Keratinocyte (primary cell): ENCODE measurements around the gene MROH7. TPM values are rescaled to one million over a fixed set of nuclear protein-coding genes. Genes with fewer than 3 reads are reported as not detected.

Experiments used
- DNase-seq: peaks from one replicate; pipeline ENCODE4 v3.0.0-alpha.2; 2011; ENCODE audit warnings: low read depth, missing footprints, low spot score
- FAIRE-seq: peaks from 2 replicates; lab custom pipeline; 2011; peaks lifted over from hg19 to GRCh38; lab: Jason Lieb, UNC
- H2AFZ ChIP-seq: 2 replicates; pipeline ENCODE4 v1.6.0; 2012; ENCODE audit warnings: low read length, control low read depth, inconsistent platforms; ENCODE audit not compliant: control insufficient read depth
- H3K27ac ChIP-seq: 2 replicates; pipeline ENCODE4 v1.5.1; 2011; ENCODE audit warnings: low read length; ENCODE audit not compliant: control insufficient read depth, insufficient read depth
- H3K27me3 ChIP-seq: 3 replicates; pipeline ENCODE4 v1.6.0; 2011; ENCODE audit warnings: low read length; ENCODE audit not compliant: control insufficient read depth, insufficient read depth; ENCODE audit errors: extremely low read depth
- H3K36me3 ChIP-seq, 2 experiments: 2 replicates in 1 of 2; 3 replicates in 1 of 2; pipeline ENCODE4 v1.5.1; 2011; ENCODE audit warnings: low read length in 2 of 2, mild to moderate bottlenecking in 1 of 2; ENCODE audit not compliant: control insufficient read depth in 2 of 2, insufficient read depth in 2 of 2; ENCODE audit errors: extremely low read depth in 1 of 2
- H3K4me1 ChIP-seq: 3 replicates; pipeline ENCODE4 v1.5.1; 2011; ENCODE audit warnings: low read length; ENCODE audit not compliant: control insufficient read depth, insufficient read depth; ENCODE audit errors: extremely low read depth
- H3K4me2 ChIP-seq: 3 replicates; pipeline ENCODE4 v1.6.0; 2011; ENCODE audit warnings: low read depth, low read length; ENCODE audit not compliant: control insufficient read depth, insufficient read depth; ENCODE audit errors: extremely low read depth
- H3K4me3 ChIP-seq, 3 experiments: fragments of 200-600 bp in 1 of 3; sonication (generic) in 1 of 3; 2 replicates in 2 of 3; 3 replicates in 1 of 3; pipeline ENCODE4 v1.5.1; 2011 to 2016; ENCODE audit warnings: low read length in 3 of 3, mild to moderate bottlenecking in 3 of 3, control low read depth in 2 of 3, inconsistent platforms in 1 of 3, low read depth in 1 of 3, mixed read lengths in 1 of 3, mixed run types in 1 of 3, moderate library complexity in 1 of 3; ENCODE audit not compliant: control insufficient read depth in 2 of 3, insufficient read depth in 2 of 3; ENCODE audit errors: extremely low read depth in 1 of 3
- H3K79me2 ChIP-seq: 2 replicates; pipeline ENCODE4 v1.6.0; 2012; ENCODE audit warnings: low read length; ENCODE audit not compliant: control insufficient read depth, insufficient read depth
- H3K9ac ChIP-seq: 3 replicates; pipeline ENCODE4 v1.6.0; 2011; ENCODE audit warnings: low read length; ENCODE audit not compliant: control insufficient read depth, insufficient read depth; ENCODE audit errors: extremely low read depth
- H3K9me1 ChIP-seq: 3 replicates; pipeline ENCODE4 v1.6.0; 2011; ENCODE audit warnings: low read length; ENCODE audit not compliant: control insufficient read depth, insufficient read depth; ENCODE audit errors: extremely low read depth
- H3K9me3 ChIP-seq: 2 replicates; pipeline ENCODE4 v1.5.1; 2012; ENCODE audit warnings: low read depth, low read length; ENCODE audit not compliant: control insufficient read depth
- H4K20me1 ChIP-seq: 3 replicates; pipeline ENCODE4 v1.6.0; 2011; ENCODE audit warnings: low read length; ENCODE audit not compliant: control insufficient read depth, insufficient read depth; ENCODE audit errors: extremely low read depth
- CTCF ChIP-seq, 3 experiments: IDR thresholded peaks in 1 of 3; conservative IDR thresholded peaks in 1 of 3; optimal IDR thresholded peaks in 1 of 3; 2 replicates in 2 of 3; 3 replicates in 1 of 3; pipeline versions ENCODE3 to v1.5.1; 2011; ENCODE audit warnings: low read length in 3 of 3, mild to moderate bottlenecking in 3 of 3, moderate library complexity in 2 of 3, control low read depth in 1 of 3, inconsistent platforms in 1 of 3; ENCODE audit not compliant: insufficient read depth in 2 of 3; ENCODE audit errors: extremely low read depth in 1 of 3
- EZH2 ChIP-seq: IDR thresholded peaks from one replicate; pipeline ENCODE4 v1.6.1; 2012; ENCODE audit warnings: inconsistent platforms, mild to moderate bottlenecking, low read length, moderate library complexity
- dilution Hi-C: fragments of 300-500 bp; cut with MboI; formaldehyde crosslinking; loops from one replicate; pipeline ENCODE4 v1.7.0; 2020; ENCODE audit warnings: low sequenced_read_pairs; ENCODE audit not compliant: extremely low pct_ligation_motif_present
- polyA plus RNA-seq, 5 experiments: library from polyadenylated mRNA; depleted of rRNA in 3 of 5; stranded (reverse) in 3 of 5; stranded (forward) in 1 of 5; unstranded in 1 of 5; fragments of >200 nt; gene quantifications; 1 replicate in 1 of 5; 2 replicates in 3 of 5; 3 replicates in 1 of 5; pipeline versions ENCODE4 v1.2.1 to v1.2.3, GENCODE V29; 2011 to 2012; ENCODE audit warnings: missing spikeins in 2 of 5, low read depth in 1 of 5, low replicate concordance in 1 of 5

Gene MROH7
- polyA plus RNA-seq, 1 donor (not counting 4 experiments of a cell fraction or from before 2014, with no cell fraction given) = not detected

GRCh38 chr1:54683453-54683852 lies 41.9 kb downstream of the MROH7 start:
- no peak for TF ChIP-seq CTCF (optimal IDR thresholded peaks at IDR 0.05 in 1 of 3, IDR thresholded peaks at IDR 0.05 in 1 of 3, conservative IDR thresholded peaks at IDR 0.05 in 1 of 3; ENCODE audit: extremely low read depth in 1 of 3, insufficient read depth in 2 of 3, low read length in 3 of 3)
- no peak overlapping the region for H3K27ac ChIP-seq
- no peaks in the 10 kb centered on the region for H3K4me1 ChIP-seq
- no peaks in the 10 kb centered on the region for H4K20me1 ChIP-seq
- no peaks in the 10 kb centered on the region for H3K36me3 ChIP-seq
- no peaks in the 10 kb centered on the region for H3K9me1 ChIP-seq
- H2AFZ ChIP-seq = no peak overlapping the region
- no peaks in the 10 kb centered on the region for H3K79me2 ChIP-seq
- no peak overlapping the region for H3K4me2 ChIP-seq
- no peak for DNase-seq
- no peak overlapping the region for H3K4me3 ChIP-seq
- H3K9me3 ChIP-seq = no peaks in the 10 kb centered on the region
- peaks cover 4% of the 10 kb centered on the region for H3K27me3 ChIP-seq
- dilution Hi-C loops = no loop called here
- no peak overlapping the region for H3K9ac ChIP-seq
- FAIRE-seq = no peak

- Histone ChIP-seq H2AFZ (no peak overlapping the region), H3K27ac (no peak overlapping the region), H4K20me1 (no peaks in the 10 kb centered on the region), H3K9me3 (no peaks in the 10 kb centered on the region), H3K9me1 (no peaks in the 10 kb centered on the region), H3K79me2 (no peaks in the 10 kb centered on the region), H3K4me1 (no peaks in the 10 kb centered on the region), H3K9ac (no peak overlapping the region), H3K4me3 (no peak overlapping the region), H3K36me3 (no peaks in the 10 kb centered on the region), H3K27me3 (peaks cover 4% of the 10 kb centered on the region), H3K4me2 (no peak overlapping the region)
- no peak for DNase-seq
- TF ChIP-seq CTCF (optimal IDR thresholded peaks at IDR 0.05 in 1 of 3, IDR thresholded peaks at IDR 0.05 in 1 of 3, conservative IDR thresholded peaks at IDR 0.05 in 1 of 3; ENCODE audit: extremely low read depth in 1 of 3, insufficient read depth in 2 of 3, low read length in 3 of 3) (no peak), EZH2 (no peak)
- FAIRE-seq = no peak
- dilution Hi-C loops = no loop called here
Observed at GRCh38 chr1:54685335-54685905, 43.8 kb downstream of the MROH7 start.
